Keratinocyte (primary cell): Measurements from ENCODE around the gene MS4A7. TPM values are rescaled to one million over a fixed set of nuclear protein-coding genes. Genes with fewer than 3 reads are reported as not detected.

Experiments
- DNase-seq: peaks from one replicate; pipeline ENCODE4 v3.0.0-alpha.2; 2011; ENCODE audit warnings: low read depth, missing footprints, low spot score
- FAIRE-seq: peaks from 2 replicates; lab custom pipeline; 2011; peaks lifted over from hg19 to GRCh38; lab: Jason Lieb, UNC
- H2AFZ ChIP-seq: 2 replicates; pipeline ENCODE4 v1.6.0; 2012; ENCODE audit warnings: low read length, control low read depth, inconsistent platforms; ENCODE audit not compliant: control insufficient read depth
- H3K27ac ChIP-seq: 2 replicates; pipeline ENCODE4 v1.5.1; 2011; ENCODE audit warnings: low read length; ENCODE audit not compliant: control insufficient read depth, insufficient read depth
- H3K27me3 ChIP-seq: 3 replicates; pipeline ENCODE4 v1.6.0; 2011; ENCODE audit warnings: low read length; ENCODE audit not compliant: control insufficient read depth, insufficient read depth; ENCODE audit errors: extremely low read depth
- H3K36me3 ChIP-seq, 2 experiments: 2 replicates in 1 of 2; 3 replicates in 1 of 2; pipeline ENCODE4 v1.5.1; 2011; ENCODE audit warnings: low read length in 2 of 2, mild to moderate bottlenecking in 1 of 2; ENCODE audit not compliant: control insufficient read depth in 2 of 2, insufficient read depth in 2 of 2; ENCODE audit errors: extremely low read depth in 1 of 2
- H3K4me1 ChIP-seq: 3 replicates; pipeline ENCODE4 v1.5.1; 2011; ENCODE audit warnings: low read length; ENCODE audit not compliant: control insufficient read depth, insufficient read depth; ENCODE audit errors: extremely low read depth
- H3K4me2 ChIP-seq: 3 replicates; pipeline ENCODE4 v1.6.0; 2011; ENCODE audit warnings: low read depth, low read length; ENCODE audit not compliant: control insufficient read depth, insufficient read depth; ENCODE audit errors: extremely low read depth
- H3K4me3 ChIP-seq, 3 experiments: fragments of 200-600 bp in 1 of 3; sonication (generic) in 1 of 3; 2 replicates in 2 of 3; 3 replicates in 1 of 3; pipeline ENCODE4 v1.5.1; 2011 to 2016; ENCODE audit warnings: low read length in 3 of 3, mild to moderate bottlenecking in 3 of 3, control low read depth in 2 of 3, inconsistent platforms in 1 of 3, low read depth in 1 of 3, mixed read lengths in 1 of 3, mixed run types in 1 of 3, moderate library complexity in 1 of 3; ENCODE audit not compliant: control insufficient read depth in 2 of 3, insufficient read depth in 2 of 3; ENCODE audit errors: extremely low read depth in 1 of 3
- H3K79me2 ChIP-seq: 2 replicates; pipeline ENCODE4 v1.6.0; 2012; ENCODE audit warnings: low read length; ENCODE audit not compliant: control insufficient read depth, insufficient read depth
- H3K9ac ChIP-seq: 3 replicates; pipeline ENCODE4 v1.6.0; 2011; ENCODE audit warnings: low read length; ENCODE audit not compliant: control insufficient read depth, insufficient read depth; ENCODE audit errors: extremely low read depth
- H3K9me1 ChIP-seq: 3 replicates; pipeline ENCODE4 v1.6.0; 2011; ENCODE audit warnings: low read length; ENCODE audit not compliant: control insufficient read depth, insufficient read depth; ENCODE audit errors: extremely low read depth
- H3K9me3 ChIP-seq: 2 replicates; pipeline ENCODE4 v1.5.1; 2012; ENCODE audit warnings: low read depth, low read length; ENCODE audit not compliant: control insufficient read depth
- H4K20me1 ChIP-seq: 3 replicates; pipeline ENCODE4 v1.6.0; 2011; ENCODE audit warnings: low read length; ENCODE audit not compliant: control insufficient read depth, insufficient read depth; ENCODE audit errors: extremely low read depth
- CTCF ChIP-seq, 3 experiments: IDR thresholded peaks in 1 of 3; conservative IDR thresholded peaks in 1 of 3; optimal IDR thresholded peaks in 1 of 3; 2 replicates in 2 of 3; 3 replicates in 1 of 3; pipeline versions ENCODE3 to v1.5.1; 2011; ENCODE audit warnings: low read length in 3 of 3, mild to moderate bottlenecking in 3 of 3, moderate library complexity in 2 of 3, control low read depth in 1 of 3, inconsistent platforms in 1 of 3; ENCODE audit not compliant: insufficient read depth in 2 of 3; ENCODE audit errors: extremely low read depth in 1 of 3
- EZH2 ChIP-seq: IDR thresholded peaks from one replicate; pipeline ENCODE4 v1.6.1; 2012; ENCODE audit warnings: inconsistent platforms, mild to moderate bottlenecking, low read length, moderate library complexity
- dilution Hi-C: fragments of 300-500 bp; cut with MboI; formaldehyde crosslinking; loops from one replicate; pipeline ENCODE4 v1.7.0; 2020; ENCODE audit warnings: low sequenced_read_pairs; ENCODE audit not compliant: extremely low pct_ligation_motif_present
- polyA plus RNA-seq, 5 experiments: library from polyadenylated mRNA; depleted of rRNA in 3 of 5; stranded (reverse) in 3 of 5; stranded (forward) in 1 of 5; unstranded in 1 of 5; fragments of >200 nt; gene quantifications; 1 replicate in 1 of 5; 2 replicates in 3 of 5; 3 replicates in 1 of 5; pipeline versions ENCODE4 v1.2.1 to v1.2.3, GENCODE V29; 2011 to 2012; ENCODE audit warnings: missing spikeins in 2 of 5, low read depth in 1 of 5, low replicate concordance in 1 of 5

MS4A7 gene
- polyA plus RNA-seq, 1 donor (not counting 4 experiments of a cell fraction or from before 2014, with no cell fraction given) = not detected

- H3K79me2 ChIP-seq = no peaks in the 10 kb centered on the region
- H3K36me3 ChIP-seq = no peaks in the 10 kb centered on the region
- H3K4me1 ChIP-seq = no peaks in the 10 kb centered on the region
- no peak overlapping the region for H3K27ac ChIP-seq
- dilution Hi-C loops = no loop called here
- H4K20me1 ChIP-seq = no peaks in the 10 kb centered on the region
- H3K4me3 ChIP-seq = no peak overlapping the region
- no peaks in the 10 kb centered on the region for H3K9me1 ChIP-seq
- H3K9ac ChIP-seq = no peak overlapping the region
- no peaks in the 10 kb centered on the region for H3K27me3 ChIP-seq
- H3K4me2 ChIP-seq = no peak overlapping the region
- H3K9me3 ChIP-seq = no peaks in the 10 kb centered on the region
- peak; percentile 11 for DNase-seq
- no peak overlapping the region for H2AFZ ChIP-seq
- no peak for FAIRE-seq
- TF ChIP-seq CTCF (optimal IDR thresholded peaks at IDR 0.05 in 1 of 3, IDR thresholded peaks at IDR 0.05 in 1 of 3, conservative IDR thresholded peaks at IDR 0.05 in 1 of 3; ENCODE audit: extremely low read depth in 1 of 3, insufficient read depth in 2 of 3, low read length in 3 of 3) = peak; percentile 50 to 83 (median 50)
- no peak for TF ChIP-seq EZH2
Observed at GRCh38 chr11:60334005-60334620, 44.2 kb upstream of the MS4A7 start.

- TF ChIP-seq EZH2 (no peak), CTCF (optimal IDR thresholded peaks at IDR 0.05 in 1 of 3, IDR thresholded peaks at IDR 0.05 in 1 of 3, conservative IDR thresholded peaks at IDR 0.05 in 1 of 3; ENCODE audit: extremely low read depth in 1 of 3, insufficient read depth in 2 of 3, low read length in 3 of 3) (no peak)
- Histone ChIP-seq H3K9me1 (no peaks in the 10 kb centered on the region), H4K20me1 (no peaks in the 10 kb centered on the region), H3K4me3 (no peak overlapping the region), H3K27ac (no peak overlapping the region), H3K4me2 (no peak overlapping the region), H3K4me1 (no peaks in the 10 kb centered on the region), H3K27me3 (no peaks in the 10 kb centered on the region), H3K9me3 (no peaks in the 10 kb centered on the region), H2AFZ (no peak overlapping the region), H3K36me3 (no peaks in the 10 kb centered on the region), H3K79me2 (no peaks in the 10 kb centered on the region), H3K9ac (no peak overlapping the region)
- DNase-seq (no peak), FAIRE-seq (no peak)
- dilution Hi-C loops = no loop called here
Observed at GRCh38 chr11:60336767-60337391, 41.5 kb upstream of the MS4A7 start.
